Duodenal mucosa (tissue), 2 donors: ENCODE data around the gene CATSPERB.
"Not testable (repeated sequence)": the region's sequence is repeated elsewhere in the genome, so short reads cannot be mapped to it uniquely, and the experiment has no call there.

Experiments
- H3K27ac ChIP-seq: one replicate; pipeline ENCODE4 v1.7.0; 2013; ENCODE audit warnings: low read depth, low read length
- H3K27me3 ChIP-seq, 2 donors: one replicate each; pipeline ENCODE4 v1.7.0; 2013; ENCODE audit warnings: low read length in 2 of 2, control low read depth in 1 of 2; ENCODE audit not compliant: insufficient read depth in 2 of 2, control insufficient read depth in 1 of 2
- H3K36me3 ChIP-seq, 2 donors: one replicate each; pipeline ENCODE4 v1.7.0; 2013; ENCODE audit warnings: low read length in 2 of 2, control low read depth in 1 of 2; ENCODE audit not compliant: insufficient read depth in 2 of 2, control insufficient read depth in 1 of 2
- H3K4me1 ChIP-seq, 2 donors: one replicate each; pipeline ENCODE4 v1.7.0; 2013; ENCODE audit warnings: low read length in 2 of 2, control low read depth in 1 of 2; ENCODE audit not compliant: insufficient read depth in 2 of 2, control insufficient read depth in 1 of 2
- H3K4me3 ChIP-seq, 2 donors: one replicate each; pipeline ENCODE4 v1.7.0; 2013; ENCODE audit warnings: low read length in 2 of 2, low read depth in 1 of 2
- H3K9ac ChIP-seq, 2 donors: one replicate each; pipeline ENCODE4 v1.7.0; 2013; ENCODE audit warnings: low read length in 2 of 2, low read depth in 1 of 2
- H3K9me3 ChIP-seq, 2 donors: one replicate each; pipeline ENCODE4 v1.7.0; 2013; ENCODE audit warnings: low read length in 2 of 2, control low read depth in 1 of 2; ENCODE audit not compliant: control insufficient read depth in 1 of 2

The CATSPERB gene

GRCh38 chr14:91719839-91720238, 12.0 kb downstream of the CATSPERB start:
- Histone ChIP-seq H3K27ac (no peak overlapping the region), H3K27me3 (no peaks in the 10 kb centered on the region), H3K4me3 (no peak overlapping the region), H3K9me3 (no peaks in the 10 kb centered on the region), H3K4me1 (no peaks in the 10 kb centered on the region), H3K36me3 (no peaks in the 10 kb centered on the region), H3K9ac (no peak overlapping the region)

- Histone ChIP-seq H3K4me3 (no peak overlapping the region), H3K9me3 (no peaks in the 10 kb centered on the region), H3K36me3 (no peaks in the 10 kb centered on the region), H3K27me3 (no peaks in the 10 kb centered on the region), H3K4me1 (no peaks in the 10 kb centered on the region), H3K9ac (no peak overlapping the region), H3K27ac (no peak overlapping the region)
Measured at GRCh38 chr14:91716999-91717398, 14.9 kb downstream of the CATSPERB start.

- no peak overlapping the region for H3K9ac ChIP-seq
- no peaks in the 10 kb centered on the region for H3K9me3 ChIP-seq
- no peaks in the 10 kb centered on the region for H3K27me3 ChIP-seq
- no peaks in the 10 kb centered on the region for H3K4me1 ChIP-seq
- H3K4me3 ChIP-seq, result no peak overlapping the region
- H3K27ac ChIP-seq, result no peak overlapping the region
- no peaks in the 10 kb centered on the region for H3K36me3 ChIP-seq
Measured at GRCh38 chr14:91714805-91715204, 17.1 kb downstream of the CATSPERB start.

GRCh38 chr14:91708795-91709194, 23.1 kb downstream of the CATSPERB start:
- Histone ChIP-seq H3K4me3 (no peak overlapping the region), H3K27ac (no peak overlapping the region), H3K27me3 (no peaks in the 10 kb centered on the region), H3K9me3 (peaks cover 2 to 4% of the 10 kb centered on the region in 2 donors), H3K36me3 (no peaks in the 10 kb centered on the region), H3K4me1 (no peaks in the 10 kb centered on the region), H3K9ac (no peak overlapping the region)

GRCh38 chr14:91706996-91707395, 24.9 kb downstream of the CATSPERB start:
- Histone ChIP-seq H3K27me3 (no peaks in the 10 kb centered on the region), H3K9me3 (peaks cover 2 to 4% of the 10 kb centered on the region in 2 donors), H3K4me3 (no peak overlapping the region), H3K36me3 (no peaks in the 10 kb centered on the region), H3K4me1 (no peaks in the 10 kb centered on the region), H3K27ac (no peak overlapping the region), H3K9ac (no peak overlapping the region)

- no peak overlapping the region for H3K4me3 ChIP-seq
- no peak overlapping the region for H3K9ac ChIP-seq
- H3K4me1 ChIP-seq, result peaks cover 0 to 11% of the 10 kb centered on the region in 2 donors
- H3K27ac ChIP-seq, result no peak overlapping the region
- H3K27me3 ChIP-seq, result no peaks in the 10 kb centered on the region
- H3K9me3 ChIP-seq, result peaks cover 0 to 15% of the 10 kb centered on the region in 2 donors
- H3K36me3 ChIP-seq, result peaks cover 0 to 4% of the 10 kb centered on the region in 2 donors
Measured at GRCh38 chr14:91694643-91695042, 37.2 kb downstream of the CATSPERB start.

- peaks cover 0 to 11% of the 10 kb centered on the region in 2 donors for H3K4me1 ChIP-seq
- H3K27me3 ChIP-seq, result no peaks in the 10 kb centered on the region
- H3K9me3 ChIP-seq, result peaks cover 0 to 15% of the 10 kb centered on the region in 2 donors
- H3K4me3 ChIP-seq, result no peak overlapping the region
- no peak overlapping the region for H3K9ac ChIP-seq
- H3K36me3 ChIP-seq, result peaks cover 0 to 4% of the 10 kb centered on the region in 2 donors
- no peak overlapping the region for H3K27ac ChIP-seq
Measured at GRCh38 chr14:91693346-91693745, 38.5 kb downstream of the CATSPERB start.

- Histone ChIP-seq H3K4me1 (peaks cover 0 to 11% of the 10 kb centered on the region in 2 donors), H3K36me3 (peaks cover 0 to 4% of the 10 kb centered on the region in 2 donors), H3K27ac (no peak overlapping the region), H3K4me3 (no peak overlapping the region), H3K9ac (no peak overlapping the region), H3K9me3 (peaks cover 0 to 8% of the 10 kb centered on the region in 2 donors), H3K27me3 (no peaks in the 10 kb centered on the region)
Measured at GRCh38 chr14:91692075-91692474, 39.8 kb downstream of the CATSPERB start.

- H3K27me3 ChIP-seq, result no peaks in the 10 kb centered on the region
- H3K4me3 ChIP-seq, result no peak overlapping the region
- peaks cover 0 to 11% of the 10 kb centered on the region in 2 donors for H3K4me1 ChIP-seq
- no peak overlapping the region for H3K27ac ChIP-seq
- H3K9me3 ChIP-seq, result peaks cover 0 to 8% of the 10 kb centered on the region in 2 donors
- peaks cover 0 to 4% of the 10 kb centered on the region in 2 donors for H3K36me3 ChIP-seq
- H3K9ac ChIP-seq, result no peak overlapping the region
Measured at GRCh38 chr14:91689608-91690007, 42.3 kb downstream of the CATSPERB start.

GRCh38 chr14:91687436-91687835, 44.5 kb downstream of the CATSPERB start:
- H3K4me1 ChIP-seq, H3K4me3 ChIP-seq, H3K27ac ChIP-seq, H3K9ac ChIP-seq, H3K27me3 ChIP-seq, H3K9me3 ChIP-seq, H3K36me3 ChIP-seq: not testable (repeated sequence)

- Histone ChIP-seq H3K36me3 (peaks cover 0 to 4% of the 10 kb centered on the region in 2 donors), H3K9me3 (peaks cover 0 to 6% of the 10 kb centered on the region in 2 donors), H3K4me3 (no peak overlapping the region), H3K4me1 (no peaks in the 10 kb centered on the region), H3K9ac (no peak overlapping the region), H3K27me3 (no peaks in the 10 kb centered on the region), H3K27ac (no peak overlapping the region)
Measured at GRCh38 chr14:91685600-91685999, 46.3 kb downstream of the CATSPERB start.
